ENCODE measurements around the gene CCBE1.

- TF ChIP-seq YY1 (IDR thresholded peaks at IDR 0.05; ENCODE audit: insufficient read depth, insufficient read length) (no peak), ZNF274 (IDR thresholded peaks at IDR 0.05; ENCODE audit: low read depth, low read length) (no peak), SUZ12 (IDR thresholded peaks at IDR 0.05; ENCODE audit: extremely low read depth, insufficient read depth, insufficient read length) (no peak)
Observed at GRCh38 chr18:59393381-59393780, 303.8 kb downstream of the CCBE1 start.

Data from NT2/D1 (cell line).